Parathyroid adenoma (tissue), 2 donors: Measurements from ENCODE around the gene DUS3L.
"Not testable (repeated sequence)": the region's sequence is repeated elsewhere in the genome, so short reads cannot be mapped to it uniquely, and the experiment has no call there.

Experiments used
- H2AFZ ChIP-seq: fragments of 300-600 bp; sonication (generic); one replicate; pipeline ENCODE4 v1.7.0; 2017; ENCODE audit warnings: antibody characterized with exemption, mild to moderate bottlenecking
- H3K27ac ChIP-seq: fragments of 300-600 bp; sonication (generic); one replicate; pipeline ENCODE4 v1.7.0; 2017
- H3K27me3 ChIP-seq: fragments of 300-600 bp; sonication (generic); one replicate; pipeline ENCODE4 v1.7.0; 2017; ENCODE audit warnings: low read length; ENCODE audit not compliant: control insufficient read depth, insufficient read depth
- H3K36me3 ChIP-seq: fragments of 300-600 bp; sonication (generic); one replicate; pipeline ENCODE4 v1.7.0; 2017; ENCODE audit warnings: low read length; ENCODE audit not compliant: control insufficient read depth, insufficient read depth
- H3K4me1 ChIP-seq: fragments of 300-600 bp; sonication (generic); one replicate; pipeline ENCODE4 v1.7.0; 2017; ENCODE audit warnings: control low read depth
- H3K4me2 ChIP-seq: fragments of 300-600 bp; sonication (generic); one replicate; pipeline ENCODE4 v1.7.0; 2017; ENCODE audit warnings: low read length
- H3K4me3 ChIP-seq: fragments of 300-600 bp; sonication (generic); one replicate; pipeline ENCODE4 v1.7.0; 2017; ENCODE audit warnings: low read depth, low read length
- H3K79me2 ChIP-seq: fragments of 300-600 bp; sonication (generic); one replicate; pipeline ENCODE4 v1.7.0; 2017; ENCODE audit warnings: control low read depth
- H3K9ac ChIP-seq: fragments of 300-600 bp; sonication (generic); one replicate; pipeline ENCODE4 v1.7.0; 2017; ENCODE audit warnings: mild to moderate bottlenecking
- H3K9me3 ChIP-seq: fragments of 300-600 bp; sonication (generic); one replicate; pipeline ENCODE4 v1.7.0; 2017; ENCODE audit warnings: low read length; ENCODE audit not compliant: control insufficient read depth
- TF ChIP-seq, protein P1 (sequence below): fragments of 300-600 bp; sonication (generic); IDR thresholded peaks from one replicate; pipeline ENCODE4 v1.7.0; 2017; ENCODE audit warnings: antibody characterized with exemption, mild to moderate bottlenecking
- donor health status: primary hyperparathyroidism.

The DUS3L gene

DNA sequence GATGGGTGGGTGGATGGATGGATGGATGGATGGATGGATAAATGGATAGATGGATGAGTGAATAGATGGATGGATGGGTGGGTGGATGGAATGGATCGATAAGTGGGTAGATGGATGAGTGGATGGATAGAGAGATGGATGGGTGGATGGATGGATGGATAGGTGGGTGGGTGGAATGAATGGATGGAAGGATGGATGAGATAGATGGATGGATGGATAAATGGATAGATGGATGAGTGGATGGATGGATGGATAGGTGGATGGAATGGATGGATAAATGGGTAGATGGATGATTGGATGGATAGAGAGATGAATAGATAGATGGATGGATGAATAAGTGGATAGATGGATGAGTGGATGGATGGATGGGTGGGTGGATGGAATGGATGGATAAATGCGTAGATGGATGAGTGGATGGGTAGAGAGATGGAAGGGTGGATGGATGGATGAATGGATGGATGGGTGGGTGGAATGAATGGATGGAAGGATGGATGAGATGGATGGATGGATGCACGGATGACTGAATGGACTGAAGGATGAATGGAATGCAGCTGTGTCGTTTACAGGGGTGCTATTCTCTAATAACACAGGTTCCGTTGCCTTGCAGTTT is 28.2 kb downstream of the DUS3L start:
- Histone ChIP-seq H3K9ac (no peak overlapping the region), H3K27ac (no peak overlapping the region), H3K4me3 (no peak overlapping the region), H3K79me2 (no peaks in the 10 kb centered on the region), H3K27me3 (no peaks in the 10 kb centered on the region), H3K4me1 (no peaks in the 10 kb centered on the region), H2AFZ (no peak overlapping the region), H3K36me3 (no peaks in the 10 kb centered on the region), H3K9me3 (no peaks in the 10 kb centered on the region), H3K4me2 (no peak overlapping the region)
- TF ChIP-seq, protein P1, sequence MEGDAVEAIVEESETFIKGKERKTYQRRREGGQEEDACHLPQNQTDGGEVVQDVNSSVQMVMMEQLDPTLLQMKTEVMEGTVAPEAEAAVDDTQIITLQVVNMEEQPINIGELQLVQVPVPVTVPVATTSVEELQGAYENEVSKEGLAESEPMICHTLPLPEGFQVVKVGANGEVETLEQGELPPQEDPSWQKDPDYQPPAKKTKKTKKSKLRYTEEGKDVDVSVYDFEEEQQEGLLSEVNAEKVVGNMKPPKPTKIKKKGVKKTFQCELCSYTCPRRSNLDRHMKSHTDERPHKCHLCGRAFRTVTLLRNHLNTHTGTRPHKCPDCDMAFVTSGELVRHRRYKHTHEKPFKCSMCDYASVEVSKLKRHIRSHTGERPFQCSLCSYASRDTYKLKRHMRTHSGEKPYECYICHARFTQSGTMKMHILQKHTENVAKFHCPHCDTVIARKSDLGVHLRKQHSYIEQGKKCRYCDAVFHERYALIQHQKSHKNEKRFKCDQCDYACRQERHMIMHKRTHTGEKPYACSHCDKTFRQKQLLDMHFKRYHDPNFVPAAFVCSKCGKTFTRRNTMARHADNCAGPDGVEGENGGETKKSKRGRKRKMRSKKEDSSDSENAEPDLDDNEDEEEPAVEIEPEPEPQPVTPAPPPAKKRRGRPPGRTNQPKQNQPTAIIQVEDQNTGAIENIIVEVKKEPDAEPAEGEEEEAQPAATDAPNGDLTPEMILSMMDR: no peak

DNA sequence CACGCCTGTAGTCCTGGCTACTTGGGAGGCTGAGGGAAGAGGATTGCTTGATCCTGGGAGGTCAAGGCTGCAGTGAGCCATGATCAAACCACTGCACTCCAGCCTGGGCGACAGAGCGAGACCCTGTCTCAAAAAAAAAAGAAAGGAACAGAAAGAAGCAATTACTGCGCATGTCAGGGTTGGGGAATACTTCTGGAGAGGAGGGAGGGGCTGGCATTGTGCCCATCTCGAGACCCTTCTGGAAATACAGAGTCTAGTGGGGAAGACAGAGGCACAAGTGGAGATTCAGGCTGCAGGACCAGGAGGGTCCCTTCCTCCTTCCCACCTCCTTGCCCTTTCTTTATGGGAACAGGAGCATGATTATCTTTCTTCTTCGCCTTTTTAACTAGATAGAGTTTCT is 37.2 kb downstream of the DUS3L start:
- H3K36me3 ChIP-seq: no peaks in the 10 kb centered on the region
- no peaks in the 10 kb centered on the region for H3K27me3 ChIP-seq
- no peaks in the 10 kb centered on the region for H3K9me3 ChIP-seq
- no peak overlapping the region for H3K27ac ChIP-seq
- no peak overlapping the region for H2AFZ ChIP-seq
- H3K4me2 ChIP-seq: no peak overlapping the region
- TF ChIP-seq, protein P1: no peak
- H3K9ac ChIP-seq: no peak overlapping the region
- H3K4me3 ChIP-seq: no peak overlapping the region
- no peaks in the 10 kb centered on the region for H3K4me1 ChIP-seq
- no peaks in the 10 kb centered on the region for H3K79me2 ChIP-seq

DNA sequence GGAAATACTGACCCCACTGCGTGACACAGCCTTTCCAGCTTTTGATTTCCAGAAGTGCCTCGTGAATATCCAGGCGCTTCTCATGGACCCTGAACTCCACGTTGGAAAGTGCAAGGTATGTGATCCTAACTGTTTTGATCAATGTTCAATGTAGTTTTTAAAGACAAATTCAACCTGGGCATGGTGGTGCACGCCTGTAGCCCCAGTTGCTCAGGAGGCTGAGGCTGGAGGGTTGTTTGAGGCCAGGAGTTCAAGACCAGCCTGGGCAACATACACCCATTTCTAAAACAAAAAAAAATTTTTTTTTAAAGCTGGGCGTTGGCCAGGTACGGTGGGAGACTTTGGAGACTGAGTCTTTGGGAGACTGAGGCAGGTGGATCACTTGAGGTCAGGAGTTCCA is 39.3 kb downstream of the DUS3L start:
- no peak overlapping the region for H2AFZ ChIP-seq
- H3K4me3 ChIP-seq: no peak overlapping the region
- H3K4me1 ChIP-seq: no peaks in the 10 kb centered on the region
- H3K9me3 ChIP-seq: no peaks in the 10 kb centered on the region
- TF ChIP-seq, protein P1: no peak
- no peaks in the 10 kb centered on the region for H3K79me2 ChIP-seq
- H3K27me3 ChIP-seq: no peaks in the 10 kb centered on the region
- no peak overlapping the region for H3K4me2 ChIP-seq
- H3K27ac ChIP-seq: no peak overlapping the region
- H3K36me3 ChIP-seq: no peaks in the 10 kb centered on the region
- no peak overlapping the region for H3K9ac ChIP-seq

DNA sequence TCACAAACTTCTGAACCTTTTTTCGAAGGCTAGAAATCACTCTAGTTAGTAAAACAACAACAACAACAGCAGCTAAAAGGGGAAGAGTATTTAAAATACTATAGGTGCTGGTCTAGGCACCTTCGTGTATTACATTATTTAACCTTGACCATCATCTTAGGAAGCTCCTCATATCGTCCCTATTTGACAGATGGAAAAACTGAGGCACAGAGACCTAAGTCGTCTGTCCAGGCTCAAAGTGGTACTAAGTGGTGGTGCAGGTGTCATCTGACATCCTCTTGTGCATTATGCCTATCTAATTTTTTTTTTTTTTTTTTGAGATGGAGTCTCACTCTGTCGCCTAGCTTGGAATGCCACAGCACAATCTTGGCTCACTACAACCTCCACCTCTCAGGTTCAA is 41.5 kb downstream of the DUS3L start:
- H3K9me3 ChIP-seq: no peaks in the 10 kb centered on the region
- H3K27ac ChIP-seq: no peak overlapping the region
- H3K36me3 ChIP-seq: no peaks in the 10 kb centered on the region
- no peak overlapping the region for H3K4me3 ChIP-seq
- H3K9ac ChIP-seq: no peak overlapping the region
- H3K79me2 ChIP-seq: no peaks in the 10 kb centered on the region
- TF ChIP-seq, protein P1: no peak
- no peak overlapping the region for H3K4me2 ChIP-seq
- H3K27me3 ChIP-seq: no peaks in the 10 kb centered on the region
- no peak overlapping the region for H2AFZ ChIP-seq
- H3K4me1 ChIP-seq: no peaks in the 10 kb centered on the region

DNA sequence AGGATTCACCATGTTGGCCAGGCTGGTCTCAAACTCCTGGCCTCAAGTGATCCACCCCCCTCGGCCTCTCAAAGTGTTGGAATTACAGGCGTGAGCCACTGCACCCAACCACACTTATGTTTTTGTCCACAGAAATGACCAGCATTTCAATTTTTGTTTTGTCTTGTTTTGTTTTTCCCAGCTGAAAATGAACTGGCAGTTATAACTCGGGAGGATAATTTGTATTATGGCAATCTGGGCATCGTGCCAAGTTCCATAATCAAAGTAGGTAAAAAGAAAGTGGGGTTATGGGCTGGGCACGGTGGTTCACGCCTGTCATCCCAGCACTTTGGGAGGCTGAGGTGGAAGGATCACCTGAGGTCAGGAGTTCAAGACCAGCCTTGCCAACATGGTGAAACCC is 42.0 kb downstream of the DUS3L start:
- not testable (repeated sequence) for H2AFZ ChIP-seq, H3K9me3 ChIP-seq, H3K27me3 ChIP-seq, H3K27ac ChIP-seq, H3K36me3 ChIP-seq, H3K79me2 ChIP-seq, H3K4me1 ChIP-seq, H3K4me2 ChIP-seq, H3K4me3 ChIP-seq, H3K9ac ChIP-seq

DNA sequence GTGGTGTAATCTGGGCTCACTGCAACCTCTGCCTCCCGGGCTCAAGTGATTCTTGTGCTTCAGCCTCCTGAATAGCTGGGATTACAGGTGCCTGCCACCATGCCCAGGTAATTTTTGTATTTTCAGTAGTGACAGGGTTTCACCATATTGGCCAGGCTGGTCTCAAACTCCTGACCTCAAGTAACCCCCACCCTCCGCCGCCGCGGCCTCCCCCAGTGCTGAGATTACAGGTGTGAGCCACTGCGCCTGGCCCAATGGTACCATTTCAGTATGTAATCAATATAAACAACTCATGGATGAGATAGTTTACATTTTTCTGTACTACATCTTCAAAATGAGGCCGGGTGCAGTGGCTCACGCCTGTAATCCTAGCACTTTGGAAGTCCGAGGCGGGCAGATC is 46.0 kb downstream of the DUS3L start:
- not testable (repeated sequence) for H3K36me3 ChIP-seq, H2AFZ ChIP-seq, H3K27me3 ChIP-seq, H3K9ac ChIP-seq, H3K79me2 ChIP-seq, H3K27ac ChIP-seq, H3K9me3 ChIP-seq, H3K4me3 ChIP-seq, H3K4me1 ChIP-seq, H3K4me2 ChIP-seq
